ENCODE data around the gene FIBP.
"Not testable (repeated sequence)": the region's sequence is repeated elsewhere in the genome, so short reads cannot be mapped to it uniquely, and the experiment has no call there.

The FIBP gene

DNA sequence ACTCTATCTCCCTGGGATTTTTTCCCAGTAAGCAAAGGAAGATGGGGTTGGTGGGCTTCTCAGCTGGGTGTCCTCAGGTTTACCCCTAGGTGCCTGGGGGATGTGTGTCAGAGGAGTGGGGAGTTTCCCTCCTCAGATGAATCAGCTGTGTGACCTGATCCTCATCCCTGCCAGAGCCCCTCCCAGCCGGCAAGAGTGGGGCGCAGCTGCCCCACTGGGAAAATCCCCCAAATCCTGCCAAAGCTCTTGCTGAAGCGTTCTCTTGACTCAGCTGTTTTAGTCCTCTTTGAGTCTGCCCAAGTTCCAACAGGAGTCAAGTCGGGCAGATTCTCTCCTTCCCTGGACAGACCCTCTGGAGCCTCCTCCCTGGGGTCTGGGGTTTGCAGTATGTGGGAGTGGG, 24.6 kb upstream of the FIBP start:
- DNase-seq (ENCODE audit: low spot score) = no peak

- peak; percentile 89 for DNase-seq (ENCODE audit: low spot score)
Observed at GRCh38 chr11:65911682-65912568, 23.7 kb upstream of the FIBP start.

- DNase-seq (ENCODE audit: low spot score) = no peak
Observed at GRCh38 chr11:65907878-65908277, 19.6 kb upstream of the FIBP start.

DNA sequence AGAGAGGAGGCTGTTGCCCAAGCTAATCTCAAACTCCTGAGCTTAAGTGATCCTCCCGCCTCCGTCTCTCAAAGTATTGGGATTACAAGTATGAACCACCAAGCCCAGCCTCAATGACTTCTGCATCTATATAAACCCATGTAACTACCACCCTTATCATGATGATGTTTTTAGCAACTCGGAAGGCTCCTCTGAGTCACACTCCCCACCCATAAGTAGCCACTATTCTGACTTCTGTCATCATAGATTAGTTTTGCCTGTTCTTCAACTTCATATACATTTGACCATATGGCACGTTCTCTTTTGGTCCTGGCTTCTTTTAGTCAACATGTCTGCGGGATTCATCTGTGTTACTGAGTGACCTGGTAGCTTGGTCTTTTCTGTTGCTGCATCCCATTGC, 18.3 kb upstream of the FIBP start:
- DNase-seq (ENCODE audit: low spot score) = no peak

DNA sequence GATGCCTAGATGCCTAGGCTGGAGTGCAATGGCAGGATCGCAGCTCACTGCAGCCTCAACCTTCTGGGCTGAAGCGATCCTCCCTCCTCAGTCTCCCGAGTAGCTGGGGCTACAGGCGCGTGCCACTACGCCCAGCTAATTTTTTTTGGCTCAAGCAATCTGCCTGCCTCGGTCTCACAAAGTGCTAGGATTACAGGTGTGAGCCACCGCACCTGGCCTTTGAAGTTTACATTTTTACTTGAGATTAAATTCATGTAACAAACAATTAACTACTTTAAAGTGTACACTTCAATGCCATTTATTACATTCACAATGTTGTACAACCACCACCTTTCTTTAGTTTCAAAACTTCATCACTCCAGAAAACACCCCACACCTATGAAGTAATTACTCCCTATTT, 15.4 kb upstream of the FIBP start:
- DNase-seq (ENCODE audit: low spot score) = no peak

DNA sequence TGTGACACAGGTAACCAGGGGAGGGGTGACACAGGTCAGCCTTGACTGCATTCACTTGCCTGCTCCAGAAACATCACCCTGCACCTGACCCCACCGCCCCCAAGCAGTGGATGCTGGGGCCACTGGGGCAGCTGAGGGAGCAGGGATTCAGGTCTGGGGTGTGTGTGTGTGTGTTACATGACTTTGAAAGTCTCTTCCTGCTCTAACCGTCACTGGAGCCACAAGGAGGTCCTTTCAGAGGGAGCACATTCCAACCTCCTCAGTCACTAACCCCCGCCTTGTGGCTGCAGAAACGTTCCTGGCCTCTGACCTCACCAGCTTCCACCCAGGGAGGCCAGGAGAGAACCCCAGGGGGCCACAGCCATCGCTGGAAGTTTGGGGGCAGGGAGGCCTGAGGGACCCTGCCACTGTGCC, 14.8 kb upstream of the FIBP start:
- peak; percentile 88 for DNase-seq (ENCODE audit: low spot score)

GRCh38 chr11:65900899-65901180, 12.6 kb upstream of the FIBP start:
- DNase-seq (ENCODE audit: low spot score) = no peak

DNA sequence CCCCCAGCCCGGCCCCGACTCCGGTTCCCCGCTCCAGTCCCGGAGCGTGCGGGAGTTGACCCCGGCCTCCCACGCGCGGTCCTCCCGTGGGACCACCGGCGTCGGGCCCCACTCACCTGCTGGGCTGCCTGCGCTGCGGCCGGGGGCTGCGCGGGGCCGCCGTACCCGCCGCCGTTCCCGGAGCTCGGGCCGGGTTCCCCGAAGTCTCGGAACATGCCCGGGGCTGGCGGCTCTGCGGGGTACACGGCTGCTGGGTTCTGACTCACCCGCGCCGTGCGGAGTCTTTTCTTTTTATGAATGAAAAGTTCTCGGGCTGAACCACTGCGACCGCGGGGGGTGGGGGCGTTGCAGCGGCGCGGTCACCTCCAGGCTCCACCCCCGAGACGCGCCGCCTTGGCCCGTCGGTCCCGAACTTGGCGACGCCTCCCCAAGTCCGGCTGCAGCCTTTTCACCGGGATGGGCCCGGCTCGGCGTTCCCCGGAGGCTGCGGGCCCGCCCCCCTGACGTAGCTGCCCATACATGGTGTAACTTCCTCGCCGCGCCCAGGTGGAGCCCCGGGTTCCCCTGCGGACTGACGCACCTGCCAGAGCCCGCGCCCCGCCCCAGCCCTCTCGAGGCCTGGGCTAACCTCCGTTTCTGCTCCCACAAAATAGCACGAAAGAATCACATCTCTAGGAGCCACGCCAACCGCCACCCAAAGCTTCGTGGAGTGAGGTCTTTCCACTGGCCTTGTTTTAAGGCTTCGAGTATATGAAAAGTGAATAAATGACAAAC, 12.0 kb upstream of the FIBP start, which contains the start of gene FOSL1:
Gene FOSL1, minus strand, starts transcription at position 264 of the 774 bp plus-strand sequence. Its CDS starts 49 bp downstream, at position 215.
- DNase-seq (ENCODE audit: low spot score) = peak; percentile 93

DNA sequence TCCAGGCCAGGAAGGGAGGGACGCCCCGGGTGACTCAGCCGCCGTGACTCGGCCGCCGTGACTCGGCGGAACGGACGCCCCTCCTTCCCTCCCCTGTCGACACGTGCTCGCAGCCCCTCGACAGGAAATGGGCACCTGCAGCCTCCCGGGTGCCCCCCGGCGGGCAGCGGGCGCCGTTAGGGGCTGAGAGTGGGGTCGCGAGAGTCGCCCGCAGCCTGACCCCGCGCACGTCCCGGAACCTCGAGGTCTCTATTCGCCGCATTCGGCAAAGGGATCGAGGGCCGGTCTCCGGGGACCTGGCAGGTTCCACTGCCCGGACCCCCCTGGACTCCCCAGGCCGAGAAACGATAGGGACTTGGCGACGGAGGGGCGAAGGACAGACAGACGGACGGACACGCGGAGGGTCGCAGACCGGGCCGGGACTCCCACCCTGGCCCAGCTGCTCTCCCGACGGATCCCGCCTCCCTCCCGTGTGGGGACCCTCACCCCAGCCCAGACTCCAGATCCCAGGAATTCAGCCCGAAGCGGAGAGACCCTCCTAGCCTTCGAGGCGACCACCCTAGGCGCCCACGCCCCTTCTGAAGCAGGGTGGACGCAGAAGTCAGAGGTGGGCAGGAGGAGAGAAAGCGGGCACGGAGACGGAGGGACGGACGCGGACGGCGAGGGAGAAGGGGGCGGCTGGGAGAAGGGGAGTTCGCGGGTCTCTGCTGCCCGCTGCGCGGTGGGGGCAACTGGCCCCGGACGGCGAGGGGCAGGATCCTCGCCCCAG, 11.3 kb upstream of the FIBP start:
- DNase-seq (ENCODE audit: low spot score) = peak; percentile 88

GRCh38 chr11:65898656-65899355, 10.5 kb upstream of the FIBP start:
- no peak for DNase-seq (ENCODE audit: low spot score)

- DNase-seq (ENCODE audit: low spot score) = no peak
Observed at GRCh38 chr11:65897020-65897471, 8.8 kb upstream of the FIBP start.

- DNase-seq (ENCODE audit: low spot score) = no peak
Observed at GRCh38 chr11:65896034-65896999, 8.0 kb upstream of the FIBP start.

DNA sequence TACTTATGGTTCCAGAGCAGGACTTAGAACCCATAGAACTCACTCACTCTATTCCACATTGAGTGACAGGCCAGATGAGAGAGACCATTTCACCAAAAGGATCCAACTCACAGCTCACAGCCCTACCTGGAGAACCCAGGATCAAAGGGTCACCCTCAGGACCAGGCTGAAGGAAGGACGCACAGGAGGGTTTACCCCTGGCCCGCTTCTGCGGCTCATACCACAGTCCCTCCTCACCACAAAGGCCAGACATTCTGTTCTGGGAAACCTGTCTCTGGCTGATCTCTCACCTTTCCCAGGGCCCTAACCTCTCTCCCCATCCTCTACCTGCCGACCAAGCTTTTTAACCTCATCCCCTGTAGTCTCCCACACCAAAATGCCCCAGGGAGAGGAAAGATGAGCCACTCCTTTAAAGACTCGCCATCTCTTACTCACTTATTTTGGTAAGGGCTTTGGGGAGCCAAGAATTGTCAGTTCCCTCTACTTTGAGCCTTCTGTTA, 7.3 kb upstream of the FIBP start:
- no peak for DNase-seq (ENCODE audit: low spot score)

- no peak for DNase-seq (ENCODE audit: low spot score)
Observed at GRCh38 chr11:65894034-65894591, 5.8 kb upstream of the FIBP start.

DNA sequence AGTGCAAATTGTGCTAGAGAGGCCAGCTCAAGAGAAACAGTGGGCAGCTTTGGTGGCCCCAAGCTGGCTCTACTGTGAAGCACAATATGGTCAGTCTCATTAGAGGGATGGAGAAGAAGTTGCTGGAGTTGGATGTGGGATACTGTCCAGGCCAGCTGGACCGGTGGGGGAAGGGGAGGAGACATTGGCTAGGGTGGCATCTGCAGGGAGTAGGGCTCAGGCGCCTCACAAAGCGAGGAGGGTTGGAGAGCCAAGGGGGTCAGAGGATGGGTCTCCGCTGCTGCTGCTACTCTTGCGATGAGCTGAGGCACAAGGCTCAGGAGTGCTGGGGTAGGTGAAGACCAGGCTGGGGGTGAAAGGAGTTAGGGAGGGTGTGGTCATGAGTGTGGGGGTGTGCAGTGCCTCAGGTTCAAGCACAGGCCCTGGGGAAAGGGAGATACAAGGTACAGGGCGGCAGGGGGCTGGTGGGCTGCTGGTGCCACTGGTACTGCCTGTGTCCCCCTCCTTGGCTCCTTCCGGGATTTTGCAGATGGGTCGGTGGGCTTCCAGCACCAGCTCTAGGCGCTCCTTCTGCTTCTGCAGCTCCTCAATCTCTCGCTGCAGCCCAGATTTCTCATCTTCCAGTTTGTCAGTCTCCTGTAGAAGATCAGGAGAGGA, 4.5 kb upstream of the FIBP start:
- no peak for DNase-seq (ENCODE audit: low spot score)

DNA sequence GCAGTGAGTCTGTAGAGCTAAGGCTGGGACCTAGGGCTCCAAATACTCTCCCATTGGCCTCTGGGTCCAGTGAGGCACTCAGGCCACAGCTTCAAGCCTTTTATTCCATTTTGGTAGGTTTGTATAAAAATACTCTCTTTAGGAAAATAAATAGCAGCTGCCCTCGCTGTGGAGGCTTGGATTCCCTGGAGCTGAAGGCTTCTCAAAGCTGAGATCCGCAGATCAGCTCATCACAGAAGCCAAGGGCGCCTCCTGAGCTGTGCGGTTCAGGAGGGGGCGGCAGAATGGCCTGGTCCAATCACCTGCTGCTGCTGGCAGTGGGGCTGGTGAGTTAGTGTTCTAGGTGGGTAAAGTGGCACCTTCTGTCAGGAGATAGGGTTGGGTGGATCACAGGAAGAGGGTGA, 3.9 kb upstream of the FIBP start:
- not testable (repeated sequence) for DNase-seq (ENCODE audit: low spot score)

GRCh38 chr11:65891219-65892136, 3.2 kb upstream of the FIBP start:
- no peak for DNase-seq (ENCODE audit: low spot score)
